ENCODE data around the gene TRPM5.

Gene TRPM5

DNA sequence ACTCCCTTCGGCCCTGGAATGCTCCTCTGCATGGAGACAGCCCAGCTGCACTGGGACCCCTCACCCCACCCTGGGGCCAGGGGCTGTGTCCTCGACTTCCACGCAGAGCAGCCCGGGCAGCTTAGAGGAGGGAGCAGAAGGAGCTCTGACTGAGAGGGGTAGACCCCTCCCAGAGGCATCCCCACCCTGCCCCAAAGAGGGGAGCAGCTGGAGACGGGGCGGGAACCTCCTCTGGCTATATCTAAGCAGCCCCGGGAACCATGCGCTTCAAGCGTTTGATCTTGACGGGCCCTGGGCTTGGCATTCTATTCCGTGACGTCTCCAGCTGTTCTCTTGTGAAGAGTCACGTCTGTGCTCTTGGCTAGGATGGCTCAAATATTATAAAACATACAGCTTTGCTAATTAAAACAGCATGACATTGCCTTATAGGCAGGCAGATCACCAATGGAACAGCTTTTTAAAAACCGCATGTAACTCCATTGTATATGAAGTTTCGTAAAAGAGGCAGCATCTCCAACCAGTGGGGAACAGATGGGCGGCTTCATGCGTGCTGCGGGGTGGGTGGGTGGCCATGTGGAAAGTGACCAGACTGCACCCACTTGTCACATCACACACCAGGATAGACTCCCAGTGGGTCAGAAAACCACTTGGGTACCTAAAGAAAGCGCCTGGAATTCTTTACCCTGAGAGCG lies 8.2 kb upstream of the TRPM5 start:
- DNase-seq, result no peak

DNA sequence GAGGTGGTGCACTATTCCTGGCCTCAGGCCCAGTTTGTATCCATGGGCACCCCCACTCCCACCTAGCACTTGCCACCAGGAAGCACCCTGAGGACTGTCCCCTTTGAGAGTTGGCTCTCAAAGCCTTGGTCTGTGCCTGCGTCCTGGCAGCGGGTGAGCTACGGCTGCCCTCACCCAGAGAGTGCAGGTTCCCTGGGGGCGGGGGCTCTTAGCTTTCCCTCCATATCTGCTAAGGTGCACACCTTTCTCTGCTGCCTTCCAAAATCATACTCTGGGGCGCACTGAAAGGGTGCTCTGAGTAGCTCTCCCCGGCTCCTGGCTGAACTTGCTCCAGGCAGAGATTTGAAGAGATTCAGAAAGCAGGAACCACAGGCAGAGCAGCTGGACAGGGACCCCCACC lies 7.6 kb upstream of the TRPM5 start:
- DNase-seq, result no peak

DNA sequence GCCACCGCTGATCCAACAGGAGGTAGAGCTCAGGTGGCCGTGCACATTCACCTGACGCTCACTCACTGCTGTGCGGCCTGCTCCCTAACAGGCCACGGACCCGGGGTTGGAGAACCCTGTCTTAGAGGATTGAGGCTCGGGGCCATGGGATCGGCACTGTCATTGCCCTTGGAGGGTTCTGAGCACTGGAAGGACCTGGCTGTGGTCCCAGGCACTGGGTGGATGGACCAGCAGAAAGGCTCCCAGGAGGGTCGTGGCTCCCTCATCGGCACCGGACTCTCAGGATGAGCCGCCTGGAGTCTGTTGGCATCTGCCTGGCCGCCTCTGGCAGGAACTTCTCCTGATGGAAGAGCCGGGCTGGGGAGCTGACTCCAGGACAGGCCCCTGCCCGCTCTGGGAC lies 7.0 kb upstream of the TRPM5 start:
- DNase-seq, result no peak

DNA sequence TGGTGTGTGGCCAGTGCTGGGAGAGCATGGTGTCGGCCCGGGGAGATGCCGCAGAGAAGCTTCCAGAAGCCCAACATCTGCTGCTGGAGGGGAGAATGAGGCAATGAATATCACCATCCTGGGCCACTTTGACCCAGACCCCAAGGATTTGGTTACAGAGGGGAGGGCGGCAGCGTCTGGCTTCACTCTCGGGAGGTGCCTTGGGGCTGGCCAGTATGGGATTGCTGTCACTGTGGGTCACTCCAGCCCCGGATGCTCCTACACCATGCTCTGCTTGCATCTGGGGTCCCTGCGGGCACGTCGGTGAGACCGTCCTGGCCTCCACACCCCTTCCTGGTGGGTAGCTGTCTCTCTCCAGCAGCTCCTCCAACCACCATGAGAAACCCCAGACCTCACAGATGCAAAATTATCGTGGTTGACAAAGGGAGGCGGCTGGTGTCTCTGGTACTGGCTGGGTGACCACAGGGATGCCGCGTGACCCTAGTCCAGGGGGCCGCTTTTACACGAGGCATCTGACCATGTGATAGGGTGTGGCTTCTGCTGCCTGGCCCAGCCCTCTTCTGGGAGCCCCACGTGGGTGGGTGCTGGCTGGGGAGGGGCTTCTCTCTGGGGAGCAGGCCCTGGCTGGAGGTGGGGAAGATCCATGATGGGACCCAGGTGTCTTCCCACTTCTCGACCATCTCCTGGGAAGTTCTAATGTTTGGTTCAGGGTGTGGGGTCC lies 6.2 kb upstream of the TRPM5 start:
- DNase-seq, result no peak

DNA sequence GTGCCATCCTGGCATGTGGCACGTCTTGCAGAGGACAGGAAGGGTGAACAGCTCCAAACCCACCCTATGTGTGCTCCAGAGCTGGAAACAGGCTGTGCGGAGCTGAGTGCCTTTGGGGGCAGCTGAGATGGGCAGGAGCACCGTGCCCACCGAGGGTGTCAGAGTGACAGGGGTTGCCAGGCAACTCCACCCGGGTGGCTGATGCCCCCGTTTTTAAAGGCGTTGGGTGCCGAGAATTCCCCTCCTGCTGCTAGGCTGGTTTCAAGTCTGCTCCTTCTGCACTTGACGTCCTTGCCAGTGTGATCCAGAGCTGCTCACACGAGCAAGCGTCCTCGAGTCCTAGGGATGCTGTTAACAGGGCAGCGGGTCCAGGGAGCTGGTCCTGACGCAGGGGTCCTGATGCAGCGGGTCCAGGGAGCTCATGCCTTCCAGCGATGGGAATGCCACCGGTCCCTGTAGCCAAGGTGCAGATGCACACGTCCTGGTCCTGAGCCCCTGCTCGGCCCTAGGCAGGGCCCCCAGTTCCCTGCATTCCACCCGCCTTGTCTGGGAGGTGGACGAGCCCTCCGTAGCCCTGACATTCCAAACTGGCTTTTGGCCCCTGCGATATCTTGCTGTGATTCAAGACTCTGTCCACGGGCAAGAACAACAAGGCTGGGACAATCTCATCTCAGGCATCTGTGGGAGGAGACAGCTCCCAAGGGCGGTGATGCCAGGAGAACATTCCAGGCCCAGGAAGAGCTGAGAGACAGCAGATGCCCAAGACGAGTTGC lies 5.4 kb upstream of the TRPM5 start:
- no peak for DNase-seq

DNA sequence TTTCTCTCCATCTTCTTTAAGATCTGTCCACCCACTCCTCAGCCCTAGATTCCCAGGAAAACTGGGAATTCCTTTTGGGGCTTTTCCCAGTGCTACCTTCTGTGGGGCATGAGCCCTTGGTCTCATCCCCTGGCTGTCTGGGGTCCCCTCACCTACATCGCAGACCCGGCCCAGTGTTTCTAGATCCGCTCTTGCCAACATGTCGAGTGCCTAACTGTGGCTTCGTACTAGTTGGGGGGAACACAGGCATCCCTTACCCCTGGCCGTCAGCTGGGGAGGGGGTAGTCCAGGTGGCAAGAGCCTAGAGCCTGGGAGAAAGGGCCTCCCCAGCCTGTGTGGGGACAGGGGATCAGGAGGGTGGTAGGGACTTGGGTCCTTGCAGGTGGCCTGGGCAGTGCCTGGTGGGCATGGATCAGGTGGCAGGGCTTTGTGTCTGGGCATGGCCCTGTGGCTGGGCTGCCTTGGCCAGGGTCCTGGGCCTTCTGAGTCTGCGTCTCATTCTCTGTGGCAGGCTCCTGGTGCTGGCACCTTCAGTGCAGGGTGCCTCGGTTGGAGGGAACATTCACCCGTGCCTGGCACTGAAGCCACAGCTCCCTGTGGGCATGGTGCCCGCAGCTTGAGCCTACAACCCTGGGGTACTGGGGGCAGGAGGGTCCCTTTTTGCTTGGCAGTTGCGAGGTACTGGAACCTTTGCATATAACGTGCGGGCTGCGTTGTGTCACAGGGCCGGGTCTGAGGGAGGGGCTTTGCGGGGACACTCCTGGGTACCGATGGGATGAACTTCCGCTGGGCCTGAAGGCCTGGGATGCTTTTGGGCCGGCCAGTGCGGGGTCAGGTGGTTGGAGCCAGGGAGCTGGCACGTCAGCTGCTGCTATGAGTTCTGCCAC lies 4.6 kb upstream of the TRPM5 start:
- DNase-seq, result no peak

DNA sequence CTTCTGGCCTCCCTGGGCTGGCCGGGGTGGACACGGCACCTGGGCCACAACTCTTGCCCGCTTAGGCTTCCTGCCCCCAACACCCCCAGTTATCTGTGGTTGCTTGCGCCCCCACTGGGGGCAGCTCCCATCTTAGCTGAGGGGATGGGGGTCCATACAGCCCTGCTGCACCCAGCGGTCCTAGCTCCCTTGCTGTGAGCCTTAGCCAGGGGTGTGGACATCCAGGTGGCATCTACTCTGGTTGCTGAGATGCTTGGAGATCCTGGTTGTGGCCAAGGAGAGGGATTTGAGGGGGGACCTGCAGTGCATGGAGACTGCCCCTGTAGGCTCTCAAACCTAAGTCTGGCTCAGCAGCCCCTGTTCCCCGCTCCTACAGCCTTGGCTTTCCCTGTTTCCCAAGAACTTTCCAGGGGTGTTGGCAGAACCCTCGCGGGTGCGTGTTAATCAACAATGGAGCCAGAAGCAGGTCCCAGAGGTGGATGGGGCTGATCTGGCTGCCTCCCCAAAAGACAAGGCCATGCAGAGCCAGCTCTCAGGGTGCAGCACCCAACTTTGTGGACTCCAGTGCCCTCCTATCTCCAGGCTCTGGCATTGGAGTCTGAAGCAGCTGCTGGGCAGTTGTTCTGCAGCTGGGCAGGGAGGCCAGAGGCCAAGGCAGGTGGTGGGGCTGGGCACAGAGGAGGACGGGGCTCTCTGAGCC lies 3.8 kb upstream of the TRPM5 start:
- no peak for DNase-seq

DNA sequence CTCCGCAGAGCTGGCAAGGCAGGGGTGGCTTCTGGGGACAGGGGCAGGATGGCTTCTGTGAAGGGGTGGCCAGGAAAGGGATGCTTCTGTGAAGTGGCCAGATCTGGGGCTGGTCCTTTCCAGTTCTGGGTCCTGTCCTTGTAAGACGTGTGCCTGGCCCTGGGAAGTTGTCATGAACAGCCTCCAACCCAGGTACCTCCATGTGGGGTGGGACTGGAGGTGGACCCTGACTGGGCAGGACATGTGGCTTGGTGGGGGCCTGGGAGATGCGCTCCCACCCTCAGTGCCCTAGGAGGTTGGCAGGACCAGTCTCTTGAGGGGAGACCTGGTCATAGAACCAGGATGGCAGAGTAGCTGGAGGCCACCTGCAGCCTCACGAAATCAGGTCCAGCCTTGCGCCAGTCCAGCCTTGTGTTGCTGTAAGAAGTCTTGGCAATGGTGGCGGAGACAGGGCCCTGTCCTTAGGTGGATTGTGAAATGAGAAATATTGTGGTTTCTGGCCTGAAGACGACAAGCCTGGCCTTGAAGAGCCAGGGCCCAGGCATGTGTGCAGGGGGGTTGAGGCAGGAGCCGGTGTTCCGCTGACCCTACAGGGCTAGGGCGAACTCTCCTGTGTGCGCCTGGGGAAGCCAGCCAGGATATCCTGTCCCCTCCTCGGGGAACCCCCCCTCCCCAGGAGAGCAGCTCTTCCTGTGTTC lies 3.1 kb upstream of the TRPM5 start:
- no peak for DNase-seq

DNA sequence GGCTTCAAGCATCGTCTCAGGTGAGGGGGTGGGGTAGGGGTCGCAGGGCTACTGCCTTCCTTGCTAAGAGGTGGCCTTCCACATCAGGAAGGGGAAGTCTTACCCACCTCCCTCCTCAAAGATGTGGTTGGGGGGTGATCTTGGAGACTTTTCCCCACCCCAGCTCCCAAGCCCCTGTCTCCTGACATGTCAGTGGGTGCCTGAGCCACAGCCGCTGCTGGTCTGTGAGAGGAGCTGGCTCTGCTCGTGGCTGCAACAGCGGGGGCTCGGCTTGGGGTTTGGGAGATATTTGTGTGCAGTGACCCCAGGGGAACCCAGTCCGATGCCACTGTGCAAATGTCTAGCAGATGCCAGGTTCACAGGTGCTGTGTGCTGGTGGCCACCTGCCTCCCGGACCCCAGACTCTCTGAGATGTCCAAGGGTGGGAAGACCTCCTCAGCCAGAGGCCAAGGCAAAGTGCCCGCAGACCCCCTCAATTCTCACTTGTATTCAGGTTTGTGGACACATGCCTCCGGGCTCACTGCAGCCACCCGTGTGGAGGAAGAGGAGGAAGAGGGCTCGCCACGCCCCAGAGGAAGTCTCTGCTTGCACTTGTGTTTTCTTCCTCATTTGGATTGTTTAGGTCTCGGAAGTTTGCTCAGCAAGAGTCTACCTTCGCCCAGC lies 2.4 kb upstream of the TRPM5 start:
- no peak for DNase-seq

DNA sequence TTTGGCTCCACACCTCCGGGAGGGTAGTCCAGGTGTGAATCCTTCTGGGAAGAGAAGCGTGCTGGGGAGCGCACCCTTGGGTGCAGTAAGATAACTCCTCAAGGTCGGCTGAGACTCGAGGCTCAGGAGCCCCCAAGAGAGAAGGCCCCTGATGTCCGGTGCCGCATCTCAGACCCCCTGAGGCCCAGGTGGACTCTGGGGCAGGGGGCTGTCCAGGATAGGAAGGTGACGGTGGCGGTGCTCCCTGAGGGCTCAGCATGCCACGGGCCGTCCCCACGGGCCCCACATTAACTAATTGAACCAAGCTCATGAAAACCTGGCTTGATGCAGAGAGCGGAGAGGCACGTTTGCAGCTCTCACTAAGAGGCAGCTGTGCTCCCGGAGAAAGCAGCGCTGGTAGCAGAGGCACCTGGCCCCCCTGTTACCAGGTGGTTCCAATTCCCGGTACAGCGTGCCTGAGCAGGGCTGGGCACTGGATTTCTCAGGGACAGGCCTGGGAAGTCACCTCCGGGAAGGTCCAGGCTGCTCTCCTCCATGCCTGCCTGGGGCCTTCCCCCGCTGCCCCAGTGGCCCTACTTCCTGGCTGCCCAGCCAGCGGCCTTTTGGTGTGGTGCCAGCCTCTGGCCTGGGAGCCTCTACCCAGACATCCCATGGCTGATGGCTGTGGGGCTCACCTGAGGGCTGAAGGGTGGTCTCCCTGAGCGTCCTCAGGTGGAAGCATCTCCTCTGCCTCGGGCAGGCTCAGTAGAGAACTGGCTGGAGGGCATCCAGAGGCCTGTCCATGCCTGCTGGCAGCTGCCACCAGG lies 1.6 kb upstream of the TRPM5 start:
- peak; percentile 9 for DNase-seq

DNA sequence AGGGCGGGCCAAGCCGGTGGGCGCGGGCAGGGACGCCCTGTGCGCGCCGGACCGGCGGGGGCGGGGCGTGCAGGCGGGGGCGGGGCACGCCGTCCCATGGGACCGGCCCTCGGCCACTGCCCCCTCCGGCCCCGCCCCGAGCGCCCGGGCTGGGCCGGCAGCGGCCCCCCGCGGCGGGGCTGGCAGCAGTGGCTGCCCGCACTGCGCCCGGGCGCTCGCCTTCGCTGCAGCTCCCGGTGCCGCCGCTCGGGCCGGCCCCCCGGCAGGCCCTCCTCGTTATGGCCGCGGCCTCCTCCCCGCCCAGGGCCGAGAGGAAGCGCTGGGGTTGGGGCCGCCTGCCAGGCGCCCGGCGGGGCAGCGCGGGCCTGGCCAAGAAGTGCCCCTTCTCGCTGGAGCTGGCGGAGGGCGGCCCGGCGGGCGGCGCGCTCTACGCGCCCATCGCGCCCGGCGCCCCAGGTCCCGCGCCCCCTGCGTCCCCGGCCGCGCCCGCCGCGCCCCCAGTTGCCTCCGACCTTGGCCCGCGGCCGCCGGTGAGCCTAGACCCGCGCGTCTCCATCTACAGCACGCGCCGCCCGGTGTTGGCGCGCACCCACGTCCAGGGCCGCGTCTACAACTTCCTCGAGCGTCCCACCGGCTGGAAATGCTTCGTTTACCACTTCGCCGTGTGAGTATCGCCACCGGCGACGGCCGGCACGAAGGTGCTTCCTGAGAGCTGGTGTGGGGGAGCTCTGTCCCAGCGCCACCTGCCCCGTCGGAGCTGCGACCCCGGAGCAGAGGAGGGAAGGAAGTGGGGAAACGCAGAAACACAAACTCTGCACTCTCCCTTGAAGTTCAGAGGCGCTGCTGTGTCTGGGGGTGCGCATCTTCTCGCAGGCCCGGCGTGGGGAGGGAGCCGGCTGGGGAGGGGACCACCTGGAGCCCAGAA lies 769 bp upstream of the TRPM5 start, which contains the start of gene KCNQ1:
KCNQ1 (plus strand) TSS at position 188 of the 925 bp plus-strand sequence; CDS start at position 279, 91 bp downstream.
- DNase-seq, result peak; percentile 69

DNA sequence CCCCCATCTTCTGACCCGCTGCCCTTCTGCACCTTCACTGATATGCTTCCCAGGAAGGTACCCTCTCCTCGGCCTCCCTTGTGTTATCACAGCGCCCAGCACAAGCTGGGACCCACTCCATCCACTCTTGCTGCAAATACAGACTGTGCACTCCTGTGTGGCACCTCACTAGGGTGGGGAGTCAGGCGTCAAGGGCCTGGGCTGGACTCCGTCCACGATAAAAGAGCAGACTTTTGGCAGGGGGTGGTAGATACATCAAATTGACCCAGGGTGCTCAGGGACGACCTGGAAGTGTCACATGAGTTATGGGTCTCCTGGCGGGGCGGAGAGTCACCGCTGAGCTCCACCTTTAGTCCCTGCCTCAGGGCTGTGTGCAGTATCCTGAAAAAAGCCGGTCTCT lies 908 bp downstream of the TRPM5 start:
- no peak for DNase-seq

DNA sequence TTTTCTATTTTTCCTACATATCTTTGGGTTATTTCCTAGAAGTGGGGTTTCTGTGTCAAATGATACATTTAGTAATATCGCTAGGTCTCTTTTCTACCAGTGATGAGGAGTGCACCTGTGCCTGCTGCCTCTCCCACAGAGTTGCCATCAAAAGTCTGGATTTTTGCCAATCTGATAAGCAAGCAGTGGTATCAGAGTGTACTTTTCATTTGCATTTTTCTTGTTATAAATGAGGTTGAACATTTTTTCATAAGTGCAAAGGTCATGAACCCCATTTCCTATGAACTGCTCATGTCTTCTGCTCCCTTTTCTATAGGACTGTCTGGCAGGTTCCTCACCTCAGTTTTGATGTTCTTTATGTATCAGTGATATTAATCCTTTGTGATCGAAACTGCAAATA lies 1.7 kb downstream of the TRPM5 start:
- no peak for DNase-seq

DNA sequence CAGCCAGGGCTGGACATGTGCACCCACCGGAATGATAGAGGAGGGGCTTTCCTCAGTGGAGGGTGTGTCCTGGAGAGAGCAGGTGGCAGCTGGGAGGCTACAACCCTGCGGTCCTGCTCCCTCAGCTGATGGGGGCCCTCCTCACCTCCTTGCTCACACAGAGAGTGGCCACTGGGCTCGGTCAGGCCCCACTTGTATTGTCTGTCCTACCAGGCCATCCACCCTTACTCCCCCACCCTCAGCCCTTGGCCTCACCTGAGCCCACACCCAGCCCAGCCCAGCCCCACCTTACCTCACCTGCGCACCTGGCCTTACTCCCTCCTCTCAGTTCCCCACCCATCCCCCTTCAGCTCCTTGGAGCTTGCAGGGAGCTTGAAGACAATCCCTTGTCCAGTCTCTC lies 3.1 kb downstream of the TRPM5 start:
- DNase-seq, result no peak

DNA sequence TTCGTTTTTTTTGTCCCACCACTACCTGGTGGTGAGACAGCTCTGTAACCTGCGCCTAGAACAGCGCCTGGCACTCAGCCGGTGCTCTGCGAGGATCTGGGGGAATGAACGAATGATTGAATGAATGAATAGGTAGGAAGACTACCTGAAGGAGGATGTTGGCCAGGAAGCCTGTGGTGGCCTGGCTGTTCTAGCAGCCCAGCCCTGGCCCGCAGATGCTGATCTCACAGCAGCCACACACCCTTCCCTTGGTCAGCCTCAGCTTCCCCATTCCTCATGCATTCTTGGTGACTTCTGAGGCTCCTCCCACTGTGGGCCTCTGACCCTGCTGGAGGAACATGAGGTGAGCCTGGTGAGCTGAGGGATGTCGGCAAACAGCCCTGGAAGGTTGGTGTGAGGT lies 3.7 kb downstream of the TRPM5 start:
- DNase-seq, result no peak

DNA sequence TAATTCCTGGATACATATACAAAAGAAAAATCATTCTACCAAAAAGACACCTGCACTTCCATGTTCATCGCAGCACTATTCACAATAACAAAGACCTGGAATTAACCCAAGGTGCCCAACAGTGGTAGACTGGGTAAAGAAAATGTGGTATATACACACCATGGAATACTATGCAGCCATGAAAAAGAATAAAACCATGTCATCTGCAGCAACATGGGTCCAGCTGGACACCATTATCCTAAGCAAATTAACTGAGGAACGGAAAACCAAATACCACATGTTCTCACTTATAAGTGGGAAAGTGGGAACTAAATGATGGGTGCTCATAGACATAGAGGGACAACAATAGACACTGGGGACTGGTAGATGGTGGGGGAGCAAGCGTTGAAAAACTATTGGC lies 4.5 kb downstream of the TRPM5 start:
- DNase-seq, result no peak

DNA sequence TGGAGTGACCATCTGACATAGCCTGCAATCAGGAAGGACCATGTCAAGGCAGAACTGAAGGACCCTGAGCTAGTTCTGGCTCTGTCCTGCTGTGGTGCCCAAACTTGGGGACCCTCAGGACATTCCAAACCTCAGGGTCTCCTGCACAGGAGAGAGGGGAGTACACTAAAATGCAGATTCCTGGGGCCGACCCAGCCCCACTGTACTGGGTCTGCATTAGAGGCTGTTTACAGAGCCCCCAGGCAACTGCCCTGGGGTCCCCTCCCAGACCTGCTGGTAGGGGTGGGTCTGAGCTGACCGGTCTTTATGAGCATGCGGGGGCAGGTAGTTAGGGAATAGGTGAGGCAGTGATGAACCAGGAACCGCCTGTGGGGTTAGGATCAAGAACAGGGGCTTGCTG lies 6.8 kb downstream of the TRPM5 start:
- DNase-seq, result no peak

DNA sequence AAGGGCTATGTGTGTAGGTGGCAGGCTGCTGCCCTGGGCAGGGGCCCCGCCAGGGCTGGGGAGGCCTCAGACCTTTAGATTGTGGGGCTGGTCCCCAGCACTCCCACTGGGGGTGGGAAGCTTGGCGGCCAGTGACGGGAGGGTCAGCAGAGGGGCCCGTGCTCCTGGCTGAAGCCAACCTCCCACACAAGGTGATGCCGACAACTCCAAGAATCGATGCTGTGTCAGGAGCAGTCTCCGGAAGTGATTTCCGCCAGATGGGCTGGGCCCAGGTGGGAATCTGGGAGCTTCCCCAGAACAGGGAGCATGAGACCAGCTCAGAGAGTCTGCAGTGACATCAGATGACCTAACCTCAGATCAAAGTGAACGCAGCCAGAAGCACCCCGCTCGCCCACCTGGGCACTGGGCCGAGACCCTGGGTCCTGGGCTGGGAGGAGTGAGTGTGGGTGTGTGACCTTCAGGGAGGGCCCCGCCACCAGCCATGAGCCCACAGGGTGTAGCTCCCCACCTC lies 7.7 kb downstream of the TRPM5 start:
- no peak for DNase-seq

DNA sequence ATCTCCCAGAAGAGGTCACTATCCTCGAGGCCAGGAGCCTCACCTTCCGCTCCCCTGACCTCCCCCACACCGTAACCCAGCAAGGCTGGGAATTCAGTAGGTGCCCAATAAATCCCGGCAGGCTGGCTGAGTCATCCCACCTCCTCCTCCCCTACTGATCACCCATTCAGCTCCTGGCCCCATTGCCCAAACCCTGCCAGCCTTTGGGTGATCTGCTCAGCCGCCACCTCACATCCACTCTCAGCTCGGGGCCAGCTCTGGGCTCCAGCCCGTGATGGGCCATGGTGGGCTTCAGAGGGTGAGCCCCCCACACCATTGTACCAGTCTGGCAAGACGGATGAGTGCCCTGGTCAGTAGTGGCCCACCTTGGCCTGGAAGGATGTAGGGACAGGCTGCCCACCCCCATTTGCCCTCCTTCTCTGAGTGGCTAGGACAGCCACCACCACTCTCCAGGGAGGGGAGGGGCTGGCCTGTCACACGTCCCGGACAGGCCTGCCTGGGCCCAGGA lies 8.2 kb downstream of the TRPM5 start:
- DNase-seq, result no peak
